ENCODE data around the gene BMF. TPM values are rescaled to one million over a fixed set of nuclear protein-coding genes. Genes with fewer than 3 reads are reported as not detected.

Gene BMF
- total and polyA plus RNA-seq, 2 experiments from 2014 or later = 15.9 to 41.8 TPM

GRCh38 chr15:40065166-40065565 lies 43.5 kb downstream of the BMF start:
- WGBS (ENCODE audit: low lambda C conversion rate, missing lambda C conversion rate) = 81% methylated on average over 3 of the region's 3 CpGs
- no peak overlapping the region for H3K27ac ChIP-seq

GRCh38 chr15:40064231-40064894 lies 44.3 kb downstream of the BMF start:
- DNase-seq (ENCODE audit: low spot score) = no peak
- Histone ChIP-seq H3K9me2 (replicated peaks; ENCODE audit: insufficient read depth) (no peaks in the 10 kb centered on the region), H3K9me3 (ENCODE audit: low read depth) (no peaks in the 10 kb centered on the region), H4K20me1 (ENCODE audit: insufficient read depth, poor library complexity, severe bottlenecking) (no peaks in the 10 kb centered on the region), H2AFZ (no peak overlapping the region), H3K27me3 (no peaks in the 10 kb centered on the region), H3K36me3 (replicated peaks; ENCODE audit: insufficient read depth, low read depth) (no peaks in the 10 kb centered on the region), H3K79me2 (no peaks in the 10 kb centered on the region), H3K4me1 (ENCODE audit: insufficient read depth) (peaks cover 12% of the 10 kb centered on the region), H3K4me3 (no peak overlapping the region), H3K4me2 (no peak overlapping the region), H3K27ac (no peak overlapping the region)
- TF ChIP-seq CTCF (IDR thresholded peaks at IDR 0.05; ENCODE audit: poor library complexity) (no peak), EZH2phosphoT487 (IDR thresholded peaks at IDR 0.05; ENCODE audit: low read depth, severe bottlenecking, unreplicated experiment) (no peak), EZH2 (IDR thresholded peaks at IDR 0.05; ENCODE audit: borderline replicate concordance) (no peak)
- 89% methylated on average over 8 of the region's 8 CpGs for WGBS (ENCODE audit: low lambda C conversion rate, missing lambda C conversion rate)

More at GRCh38 chr15:40065166-40065565, 43.5 kb downstream of the BMF start:
- TF ChIP-seq EZH2phosphoT487 (IDR thresholded peaks at IDR 0.05; ENCODE audit: low read depth, severe bottlenecking, unreplicated experiment) (no peak), CTCF (IDR thresholded peaks at IDR 0.05; ENCODE audit: poor library complexity) (no peak), EZH2 (IDR thresholded peaks at IDR 0.05; ENCODE audit: borderline replicate concordance) (no peak)
- Histone ChIP-seq H4K20me1 (ENCODE audit: insufficient read depth, poor library complexity, severe bottlenecking) (no peaks in the 10 kb centered on the region), H2AFZ (no peak overlapping the region), H3K4me3 (no peak overlapping the region), H3K4me2 (no peak overlapping the region), H3K27me3 (no peaks in the 10 kb centered on the region), H3K4me1 (ENCODE audit: insufficient read depth) (peaks cover 19% of the 10 kb centered on the region), H3K36me3 (replicated peaks; ENCODE audit: insufficient read depth, low read depth) (no peaks in the 10 kb centered on the region), H3K9me2 (replicated peaks; ENCODE audit: insufficient read depth) (no peaks in the 10 kb centered on the region), H3K9me3 (ENCODE audit: low read depth) (no peaks in the 10 kb centered on the region), H3K79me2 (no peaks in the 10 kb centered on the region)
- no peak for DNase-seq (ENCODE audit: low spot score)

DNA sequence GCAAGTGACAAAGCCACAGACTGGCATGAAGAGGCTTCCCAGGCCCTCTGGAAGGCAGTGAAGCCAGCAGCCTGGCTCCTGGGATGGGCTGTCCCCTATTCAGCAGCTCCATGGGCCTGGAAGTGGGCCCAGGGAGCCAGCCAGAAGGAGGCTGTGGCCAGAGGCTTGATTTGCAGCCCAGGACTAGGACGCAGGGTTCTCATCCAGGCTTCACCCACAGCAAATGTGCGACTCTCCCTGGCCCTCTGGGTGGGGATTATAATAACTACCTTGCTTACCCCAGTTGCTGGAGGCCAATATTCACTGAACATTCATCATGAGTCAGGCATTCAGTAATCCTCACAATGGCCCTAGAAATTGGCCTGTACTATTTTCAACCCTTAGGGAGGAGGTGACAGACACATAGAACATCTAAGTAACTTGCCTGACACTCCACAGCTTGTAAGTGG lies 45.1 kb downstream of the BMF start:
- WGBS (ENCODE audit: low lambda C conversion rate, missing lambda C conversion rate) = 88% methylated on average over 2 of the region's 2 CpGs
- H3K27me3 ChIP-seq = no peaks in the 10 kb centered on the region
- no peak for DNase-seq (ENCODE audit: low spot score)
- no peak overlapping the region for H3K4me3 ChIP-seq
- H3K4me2 ChIP-seq = no peak overlapping the region
- H3K79me2 ChIP-seq = no peaks in the 10 kb centered on the region
- TF ChIP-seq EZH2phosphoT487 (IDR thresholded peaks at IDR 0.05; ENCODE audit: low read depth, severe bottlenecking, unreplicated experiment) = no peak
- TF ChIP-seq EZH2 (IDR thresholded peaks at IDR 0.05; ENCODE audit: borderline replicate concordance) = no peak
- H3K36me3 ChIP-seq (replicated peaks; ENCODE audit: insufficient read depth, low read depth) = no peaks in the 10 kb centered on the region
- H2AFZ ChIP-seq = no peak overlapping the region
- peaks cover 4% of the 10 kb centered on the region for H3K4me1 ChIP-seq (ENCODE audit: insufficient read depth)
- H3K9me3 ChIP-seq (ENCODE audit: low read depth) = no peaks in the 10 kb centered on the region
- no peaks in the 10 kb centered on the region for H3K9me2 ChIP-seq (replicated peaks; ENCODE audit: insufficient read depth)
- no peak overlapping the region for H3K27ac ChIP-seq
- H4K20me1 ChIP-seq (ENCODE audit: insufficient read depth, poor library complexity, severe bottlenecking) = no peaks in the 10 kb centered on the region

- Histone ChIP-seq H3K36me3 (replicated peaks; ENCODE audit: insufficient read depth, low read depth) (no peaks in the 10 kb centered on the region), H3K4me3 (no peak overlapping the region), H3K27me3 (no peaks in the 10 kb centered on the region), H3K9me2 (replicated peaks; ENCODE audit: insufficient read depth) (no peaks in the 10 kb centered on the region), H3K4me2 (no peak overlapping the region), H3K27ac (no peak overlapping the region), H4K20me1 (ENCODE audit: insufficient read depth, poor library complexity, severe bottlenecking) (no peaks in the 10 kb centered on the region), H2AFZ (no peak overlapping the region), H3K4me1 (ENCODE audit: insufficient read depth) (no peaks in the 10 kb centered on the region), H3K79me2 (no peaks in the 10 kb centered on the region), H3K9me3 (ENCODE audit: low read depth) (no peaks in the 10 kb centered on the region)
- no peak for DNase-seq (ENCODE audit: low spot score)
- TF ChIP-seq EZH2 (IDR thresholded peaks at IDR 0.05; ENCODE audit: borderline replicate concordance) = no peak
- no peak for TF ChIP-seq EZH2phosphoT487 (IDR thresholded peaks at IDR 0.05; ENCODE audit: low read depth, severe bottlenecking, unreplicated experiment)
- TF ChIP-seq CTCF (IDR thresholded peaks at IDR 0.05; ENCODE audit: poor library complexity) = no peak
- WGBS (ENCODE audit: low lambda C conversion rate, missing lambda C conversion rate) = 89% methylated on average over 10 of the region's 10 CpGs
Observed at GRCh38 chr15:40062816-40063562, 45.7 kb downstream of the BMF start.

Measured in hepatocyte (in vitro differentiated cells).